EH (cell line): ENCODE results near the gene STPG3.

Experiments
- DNase-seq: peaks from one replicate; pipeline ENCODE4 v3.0.0-alpha.2; 2015; ENCODE audit warnings: low read depth

STPG3 gene

GRCh38 chr9:137245450-137246421, 5.3 kb upstream of the STPG3 start:
- no peak for DNase-seq

GRCh38 chr9:137247135-137247915, 3.8 kb upstream of the STPG3 start:
- no peak for DNase-seq

GRCh38 chr9:137247916-137248175, 3.2 kb upstream of the STPG3 start:
- no peak for DNase-seq

GRCh38 chr9:137250329-137251193, 525 bp upstream of the STPG3 start:
- DNase-seq: no peak

- DNase-seq: no peak
Observed at GRCh38 chr9:137251490-137252268, 593 bp downstream of the STPG3 start.

GRCh38 chr9:137252555-137253506, 1.7 kb downstream of the STPG3 start:
- no peak for DNase-seq

GRCh38 chr9:137253717-137254623, 2.9 kb downstream of the STPG3 start:
- peak; percentile 21 for DNase-seq

- peak; percentile 88 for DNase-seq
Observed at GRCh38 chr9:137254624-137255447, 3.8 kb downstream of the STPG3 start, which contains the start of gene NELFB. NELFB (plus strand) TSS chr9:137255327.

- DNase-seq: peak; percentile 50
Observed at GRCh38 chr9:137255448-137256114, 4.5 kb downstream of the STPG3 start.

- DNase-seq: no peak
Observed at GRCh38 chr9:137256362-137256761, 5.3 kb downstream of the STPG3 start.

- no peak for DNase-seq
Observed at GRCh38 chr9:137256856-137257255, 5.8 kb downstream of the STPG3 start.

GRCh38 chr9:137262173-137262908, 11.3 kb downstream of the STPG3 start:
- peak; percentile 54 for DNase-seq

- no peak for DNase-seq
Observed at GRCh38 chr9:137262909-137263285, 11.8 kb downstream of the STPG3 start.

- DNase-seq: no peak
Observed at GRCh38 chr9:137263506-137263905, 12.4 kb downstream of the STPG3 start.

GRCh38 chr9:137264067-137264466, 13.0 kb downstream of the STPG3 start:
- DNase-seq: no peak

GRCh38 chr9:137265496-137266161, 14.5 kb downstream of the STPG3 start:
- no peak for DNase-seq

- DNase-seq: no peak
Observed at GRCh38 chr9:137266162-137266527, 15.1 kb downstream of the STPG3 start.
